ENCODE results near the gene SAMD4A. TPM values are rescaled to one million over a fixed set of nuclear protein-coding genes. Genes with fewer than 3 reads are reported as not detected.

Gene SAMD4A
- total RNA-seq, 1 experiment from 2014 or later: 9.6 TPM

- Histone ChIP-seq H3K4me1 (ENCODE audit: insufficient read depth, low read length) (no peaks in the 10 kb centered on the region), H3K23ac (ENCODE audit: insufficient read length, low read depth, low read length) (no peak overlapping the region), H3K9me3 (ENCODE audit: control insufficient read depth, low read depth, low read length) (no peaks in the 10 kb centered on the region), H4K5ac (ENCODE audit: insufficient read length, low read depth, low read length) (no peak overlapping the region), H3K9ac (ENCODE audit: extremely low read depth, insufficient read length, low read length) (no peak overlapping the region), H3K79me1 (ENCODE audit: insufficient read depth, low read depth, low read length, poor library complexity, severe bottlenecking) (no peaks in the 10 kb centered on the region), H4K20me1 (ENCODE audit: control insufficient read depth, insufficient read depth, insufficient read length) (no peaks in the 10 kb centered on the region), H2AFZ (ENCODE audit: low read length) (no peak overlapping the region), H2BK15ac (ENCODE audit: low read depth, low read length) (no peak overlapping the region), H3K4me2 (ENCODE audit: insufficient read depth, insufficient read length, low read length) (no peak overlapping the region), H2BK120ac (ENCODE audit: low read depth, low read length, poor library complexity, severe bottlenecking) (no peak overlapping the region), H4K8ac (replicated peaks; ENCODE audit: insufficient read length, low read depth, low read length) (no peak overlapping the region), H3K27ac (ENCODE audit: insufficient read length, low read depth, low read length) (no peak overlapping the region), H3K79me2 (ENCODE audit: insufficient read depth, low read length) (no peaks in the 10 kb centered on the region), H3T11ph (ENCODE audit: low read length) (no peak overlapping the region), H3K4ac (ENCODE audit: low read depth, low read length) (no peak overlapping the region), H2AK5ac (ENCODE audit: insufficient read length, low read length) (no peak overlapping the region), H3K18ac (ENCODE audit: insufficient read length, low read depth, low read length) (no peak overlapping the region), H3K23me2 (ENCODE audit: insufficient read length, low read depth, low read length, poor library complexity, severe bottlenecking) (no peaks in the 10 kb centered on the region), H2BK12ac (ENCODE audit: insufficient read length, low read depth, low read length) (no peak overlapping the region), H3K14ac (ENCODE audit: insufficient read depth, low read length) (no peak overlapping the region), H3K56ac (ENCODE audit: insufficient read length, low read depth, low read length) (no peak overlapping the region), H4K91ac (ENCODE audit: insufficient read length, low read depth, low read length) (no peak overlapping the region), H3K27me3 (ENCODE audit: insufficient read depth, low read length) (no peaks in the 10 kb centered on the region), H2BK5ac (ENCODE audit: insufficient read length, low read length) (no peak overlapping the region), H2BK20ac (ENCODE audit: low read depth, low read length, poor library complexity, severe bottlenecking) (no peak overlapping the region)
- TF ChIP-seq CTCF (conservative IDR thresholded peaks at IDR 0.05): no peak
- Mint-ChIP-seq H3K27me3 (ENCODE audit: low read depth) (no peaks in the 10 kb centered on the region; the same call in 1 of the 2 replicates), H3K9me3 (no peaks in the 10 kb centered on the region), H3K4me1 (peaks cover 5 to 10% of the 10 kb centered on the region in 2 experiments), H3K36me3 (ENCODE audit: insufficient read depth in 1 of 3, low read depth in 3 of 3) (0 out of 7 replicates have a peak, but pooled peaks cover 0 to 3% (median 0%) of the 10 kb centered on the region in 3 experiments), H3K27ac (no peak overlapping the region), H3K4me3 (no peak overlapping the region)
- WGBS (ENCODE audit: extremely low coverage, insufficient read length, low lambda C conversion rate): no CpG with 5 or more reads among the region's 3 CpGs
- peak; percentile 9 for DNase-seq
Measured at GRCh38 chr14:54794796-54795195, 227.9 kb downstream of the SAMD4A start.
